T-helper 1 cell treated with Interleukin-12 subunit alpha and Interleukin-12 subunit beta and Interleukin-4 antibody, amounts not matched to agents 30 μg/mL and 1 μg/mL, for 36 hours (primary cell): ENCODE measurements around the gene CDHR3.

Source experiments
- H3K27ac Mint-ChIP-seq: one replicate; pipeline ENCODE4 v1.8.0; 2021; ENCODE audit warnings: mild to moderate bottlenecking, mixed read lengths
- H3K27me3 Mint-ChIP-seq: one replicate; pipeline ENCODE4 v1.8.0; 2021; ENCODE audit warnings: low read depth, mixed read lengths
- H3K36me3 Mint-ChIP-seq: one replicate; pipeline ENCODE4 v1.8.0; 2021; ENCODE audit warnings: low read depth, mixed read lengths
- H3K4me1 Mint-ChIP-seq: one replicate; pipeline ENCODE4 v1.8.0; 2021; ENCODE audit warnings: low read depth, mixed read lengths
- H3K4me3 Mint-ChIP-seq: one replicate; pipeline ENCODE4 v1.8.0; 2021; ENCODE audit warnings: mild to moderate bottlenecking, moderate library complexity, mixed read lengths
- H3K9me3 Mint-ChIP-seq: one replicate; pipeline ENCODE4 v1.8.0; 2021; ENCODE audit warnings: mixed read lengths

Gene CDHR3

DNA sequence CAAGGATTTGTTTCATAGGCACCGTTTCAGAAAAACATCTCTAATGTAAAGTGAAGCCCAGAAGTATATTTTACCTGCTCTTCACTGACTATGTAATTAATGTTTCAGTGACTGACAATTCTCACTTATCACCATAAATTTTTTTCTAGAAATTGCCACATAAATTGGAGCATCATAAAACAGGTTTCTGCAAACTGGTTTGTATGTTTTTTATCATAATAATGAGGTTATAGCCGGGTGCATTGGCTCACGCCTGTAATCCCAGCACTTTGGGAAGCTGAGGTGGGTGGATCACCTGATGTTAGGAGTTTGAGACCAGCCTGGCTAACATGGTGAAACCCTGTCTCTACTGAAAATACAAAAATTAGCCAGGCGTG is 109.6 kb downstream of the CDHR3 start:
- Mint-ChIP-seq H3K9me3 (no peaks in the 10 kb centered on the region), H3K36me3 (peaks cover 4% of the 10 kb centered on the region), H3K4me3 (no peak overlapping the region), H3K27ac (peak overlapping the region; percentile 9), H3K4me1 (peaks cover 44% of the 10 kb centered on the region), H3K27me3 (no peaks in the 10 kb centered on the region)

DNA sequence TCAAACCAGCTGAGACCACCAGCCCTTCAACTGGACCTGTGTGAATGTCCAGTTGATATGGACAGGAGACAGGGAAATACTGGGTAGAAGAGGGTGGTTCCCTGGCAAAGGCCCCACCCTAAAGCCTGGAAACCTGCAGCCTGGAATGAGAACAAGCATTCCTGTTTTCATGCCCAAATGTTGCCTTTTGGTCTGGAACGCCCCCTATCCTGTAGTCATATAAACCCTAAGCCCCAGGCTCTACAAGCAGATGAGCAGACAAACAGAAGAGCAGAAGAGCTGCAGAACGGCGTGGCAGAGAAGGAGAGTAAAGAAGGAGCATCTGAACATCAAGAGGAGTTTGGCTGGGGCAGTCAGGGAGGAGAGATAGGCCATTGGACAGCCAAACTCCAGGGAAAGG is 110.6 kb downstream of the CDHR3 start:
- Mint-ChIP-seq H3K27ac (no peak overlapping the region), H3K36me3 (peaks cover 4% of the 10 kb centered on the region), H3K4me3 (no peak overlapping the region), H3K27me3 (no peaks in the 10 kb centered on the region), H3K4me1 (peaks cover 47% of the 10 kb centered on the region), H3K9me3 (no peaks in the 10 kb centered on the region)

DNA sequence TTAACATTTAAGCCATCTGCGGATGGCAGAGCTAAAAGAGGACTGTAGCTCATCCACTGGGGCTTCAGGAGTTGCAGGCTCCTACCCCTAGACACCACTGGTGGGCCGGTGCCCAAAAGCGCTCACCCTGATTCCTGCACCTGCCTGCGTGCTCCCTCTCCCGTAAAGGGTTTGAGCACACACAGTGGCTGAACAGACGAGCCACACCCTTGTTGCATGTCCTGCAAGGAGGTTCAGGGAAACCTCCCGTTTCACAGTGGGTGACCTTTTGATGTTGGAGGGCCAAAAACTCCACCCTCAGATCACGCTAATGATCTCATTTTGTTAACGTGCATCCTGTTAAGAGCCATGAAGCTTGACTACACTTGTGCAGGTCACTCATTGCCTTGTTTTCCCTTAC is 111.2 kb downstream of the CDHR3 start:
- no peaks in the 10 kb centered on the region for H3K9me3 Mint-ChIP-seq
- no peaks in the 10 kb centered on the region for H3K27me3 Mint-ChIP-seq
- H3K36me3 Mint-ChIP-seq: peaks cover 4% of the 10 kb centered on the region
- no peak overlapping the region for H3K27ac Mint-ChIP-seq
- H3K4me3 Mint-ChIP-seq: no peak overlapping the region
- H3K4me1 Mint-ChIP-seq: peaks cover 47% of the 10 kb centered on the region

DNA sequence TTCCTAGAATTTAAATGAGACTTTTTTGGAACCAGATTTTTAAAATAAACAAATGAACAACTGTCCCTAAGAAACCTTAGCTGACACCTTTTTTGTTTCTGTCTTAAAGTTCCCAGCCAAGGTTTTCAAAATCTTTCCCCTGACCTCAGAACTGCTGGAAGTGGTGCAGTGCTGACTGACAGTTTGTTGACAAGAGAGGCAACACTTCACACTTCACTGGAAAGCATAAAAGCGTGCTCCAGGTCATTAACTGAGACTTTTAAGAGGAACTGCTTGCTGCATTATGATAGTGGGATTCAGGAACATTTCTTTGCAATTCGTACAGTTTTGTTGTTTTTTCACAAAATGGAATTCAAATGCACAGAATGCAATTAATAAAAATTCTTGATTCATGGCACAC is 112.9 kb downstream of the CDHR3 start:
- Mint-ChIP-seq H3K4me3 (no peak overlapping the region), H3K9me3 (no peaks in the 10 kb centered on the region), H3K36me3 (peaks cover 4% of the 10 kb centered on the region), H3K4me1 (peaks cover 38% of the 10 kb centered on the region), H3K27me3 (no peaks in the 10 kb centered on the region), H3K27ac (no peak overlapping the region)

DNA sequence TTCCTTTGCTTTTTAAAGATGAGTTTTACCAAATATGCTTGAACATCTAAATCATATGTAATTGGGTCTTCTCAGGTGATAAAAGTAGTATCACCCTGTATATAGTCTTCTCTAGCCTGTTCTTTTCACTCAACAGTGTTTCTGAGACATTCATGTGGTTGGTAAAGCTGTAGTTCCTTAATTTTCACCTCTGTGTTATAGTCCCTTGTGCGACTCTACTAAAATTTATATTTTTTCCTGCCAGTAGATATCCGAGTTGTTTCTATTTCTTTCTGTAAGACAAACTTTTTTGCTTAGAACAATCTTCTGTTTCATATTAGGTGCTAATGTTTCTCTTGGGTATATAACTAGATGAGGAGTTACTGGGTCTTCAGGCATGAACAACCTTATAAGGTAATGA is 113.5 kb downstream of the CDHR3 start:
- Mint-ChIP-seq H3K4me1 (peaks cover 32% of the 10 kb centered on the region), H3K9me3 (no peaks in the 10 kb centered on the region), H3K27ac (no peak overlapping the region), H3K4me3 (no peak overlapping the region), H3K36me3 (peaks cover 4% of the 10 kb centered on the region), H3K27me3 (no peaks in the 10 kb centered on the region)

DNA sequence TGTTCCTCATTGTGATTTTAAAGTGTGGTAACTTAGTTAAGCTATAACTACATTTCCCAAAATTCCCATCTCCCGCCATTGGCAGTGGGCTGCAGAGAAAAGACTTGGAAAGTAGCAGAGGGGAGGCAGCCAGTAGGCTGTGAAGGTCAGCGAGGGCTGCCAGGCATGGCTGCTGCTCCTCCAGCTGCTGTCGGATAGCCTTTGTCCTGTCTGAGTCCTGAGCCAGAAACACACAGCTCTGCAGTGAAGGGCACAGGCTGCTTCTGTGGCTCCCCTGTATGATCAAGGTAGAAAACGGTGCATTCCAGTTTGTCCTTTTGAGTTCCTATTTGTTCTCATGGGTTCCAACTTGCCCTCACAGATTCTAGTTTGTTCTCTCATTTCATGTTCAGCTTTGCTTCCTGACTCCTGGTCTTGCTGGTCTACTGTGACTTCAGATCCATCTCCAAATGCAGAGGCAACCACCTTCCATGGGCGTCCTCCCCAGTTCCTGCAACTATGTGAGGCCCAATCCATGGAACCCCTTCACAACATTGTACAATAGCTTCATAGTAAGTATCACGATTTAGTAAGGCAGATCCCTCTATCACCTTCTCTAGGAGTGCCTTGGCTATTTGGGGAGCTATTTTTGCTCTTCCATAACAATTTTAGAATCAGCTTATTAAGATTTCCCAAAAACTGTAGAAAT is 117.4 kb downstream of the CDHR3 start:
- no peak overlapping the region for H3K4me3 Mint-ChIP-seq
- peaks cover 8% of the 10 kb centered on the region for H3K4me1 Mint-ChIP-seq
- no peaks in the 10 kb centered on the region for H3K27me3 Mint-ChIP-seq
- H3K36me3 Mint-ChIP-seq: peaks cover 3% of the 10 kb centered on the region
- H3K27ac Mint-ChIP-seq: no peak overlapping the region
- no peaks in the 10 kb centered on the region for H3K9me3 Mint-ChIP-seq

DNA sequence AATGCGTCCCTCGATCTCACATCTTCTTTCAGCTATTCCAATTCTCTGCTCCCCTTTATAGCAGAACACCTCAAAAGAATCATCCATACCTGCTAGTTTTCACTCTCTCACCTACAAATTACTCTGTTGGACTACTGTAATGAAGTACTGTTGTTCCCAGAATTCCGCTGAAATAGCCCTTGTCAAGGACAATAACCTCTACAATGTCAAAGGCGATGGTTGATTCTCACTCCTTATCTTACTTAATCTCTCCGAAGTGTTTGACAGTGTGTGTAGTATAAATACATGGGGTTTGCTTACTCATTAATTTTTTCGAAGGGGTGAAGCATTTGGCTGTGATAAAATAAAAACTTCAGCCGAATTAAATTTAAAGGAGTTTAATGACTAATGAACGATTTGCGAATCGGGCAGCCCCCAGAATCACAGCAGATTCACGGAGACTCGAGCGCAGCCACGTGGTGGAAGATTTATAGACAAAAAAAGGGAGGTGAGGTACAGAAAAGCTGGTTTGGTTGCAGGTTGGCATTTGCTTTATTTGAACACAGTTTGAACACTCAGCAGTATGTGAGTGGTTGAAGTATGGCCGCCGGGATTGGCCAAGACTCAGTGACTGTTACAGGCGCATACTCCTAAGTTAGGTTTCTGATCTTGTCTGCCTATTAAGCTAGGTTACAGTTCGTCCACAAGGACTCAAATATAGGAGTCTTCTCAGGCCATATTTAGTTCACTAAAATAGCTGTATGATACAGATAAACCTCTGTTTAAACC is 119.2 kb downstream of the CDHR3 start:
- H3K27ac Mint-ChIP-seq: no peak overlapping the region
- no peaks in the 10 kb centered on the region for H3K9me3 Mint-ChIP-seq
- no peaks in the 10 kb centered on the region for H3K27me3 Mint-ChIP-seq
- H3K4me1 Mint-ChIP-seq: peaks cover 5% of the 10 kb centered on the region
- H3K36me3 Mint-ChIP-seq: peaks cover 10% of the 10 kb centered on the region
- H3K4me3 Mint-ChIP-seq: no peak overlapping the region
